OCI-LY1 (cell line): Measurements from ENCODE around the gene CEP290.

Source experiments
- H2AFZ ChIP-seq: fragments of 200-600 bp; sonication (generic), shearing (Covaris generic); 2 replicates; pipeline ENCODE4 v1.6.0; 2014; ENCODE audit warnings: antibody characterized with exemption, mild to moderate bottlenecking, low read length
- H3F3A ChIP-seq: fragments of 200-600 bp; sonication (generic), shearing (Covaris generic); 2 replicates; pipeline ENCODE4 v1.6.0; 2014; ENCODE audit warnings: mild to moderate bottlenecking, antibody characterized with exemption, low read length, moderate library complexity; ENCODE audit not compliant: insufficient read depth
- H3K27ac ChIP-seq: fragments of 200-600 bp; sonication (generic); 2 replicates; pipeline ENCODE4 v1.5.1; 2014; ENCODE audit warnings: low read length, mixed run types, mild to moderate bottlenecking, low read depth; ENCODE audit not compliant: poor library complexity, severe bottlenecking
- H3K27me3 ChIP-seq: fragments of 200-600 bp; sonication (generic); 2 replicates; pipeline ENCODE4 v1.6.0; 2014; ENCODE audit warnings: antibody characterized with exemption, mild to moderate bottlenecking, low read length, moderate library complexity; ENCODE audit not compliant: insufficient read depth
- H3K36me3 ChIP-seq: fragments of 200-600 bp; sonication (generic); 2 replicates; pipeline ENCODE4 v1.6.1; 2014; ENCODE audit warnings: mild to moderate bottlenecking, antibody characterized with exemption, low read length, moderate library complexity, mixed read lengths; ENCODE audit not compliant: insufficient read depth
- H3K4me1 ChIP-seq: fragments of 200-600 bp; sonication (generic); 2 replicates; pipeline ENCODE4 v1.5.1; 2014; ENCODE audit warnings: mild to moderate bottlenecking, low read length, moderate library complexity; ENCODE audit not compliant: insufficient read depth, severe bottlenecking
- H3K4me2 ChIP-seq: fragments of 200-600 bp; sonication (generic), shearing (Covaris generic); 2 replicates; pipeline ENCODE4 v1.6.1; 2014; ENCODE audit warnings: low read length
- H3K4me3 ChIP-seq: fragments of 200-600 bp; sonication (generic); 2 replicates; pipeline ENCODE4 v1.5.1; 2014; ENCODE audit warnings: low read length, low read depth, mild to moderate bottlenecking, mixed read lengths; ENCODE audit not compliant: poor library complexity, severe bottlenecking
- H3K79me2 ChIP-seq: fragments of 200-600 bp; shearing (Covaris generic); 2 replicates; pipeline ENCODE4 v1.6.1; 2016; ENCODE audit warnings: mixed run types, low read length, mixed read lengths; ENCODE audit not compliant: insufficient read depth
- H3K9ac ChIP-seq: fragments of 200-600 bp; sonication (generic), shearing (Covaris generic); 2 replicates; pipeline ENCODE4 v1.6.1; 2014; ENCODE audit warnings: mild to moderate bottlenecking, low read length, mixed read lengths
- H3K9me2 ChIP-seq: fragments of 200-600 bp; sonication (generic), shearing (Covaris generic); 2 replicates; pipeline ENCODE4 v1.6.1; 2014; ENCODE audit warnings: low read depth, mild to moderate bottlenecking, low read length, mixed read lengths
- H3K9me3 ChIP-seq: fragments of 200-600 bp; shearing (Covaris generic); 2 replicates; pipeline ENCODE4 v1.6.1; 2014; ENCODE audit warnings: low read length, mixed read lengths
- H4K20me1 ChIP-seq: fragments of 200-600 bp; sonication (generic), shearing (Covaris generic); 2 replicates; pipeline ENCODE4 v1.6.0; 2016; ENCODE audit warnings: mild to moderate bottlenecking, low read length; ENCODE audit not compliant: insufficient read depth
- CTCF ChIP-seq: fragments of 200-600 bp; sonication (generic), shearing (Covaris generic); IDR thresholded peaks from 2 replicates; pipeline ENCODE4 v1.5.1; 2017; ENCODE audit warnings: mild to moderate bottlenecking, antibody characterized with exemption, low read length, moderate library complexity, mixed read lengths
- EZH2 ChIP-seq: fragments of 200-600 bp; sonication (generic), shearing (Covaris generic); IDR thresholded peaks from 2 replicates; pipeline ENCODE4 v1.8.0; 2017; ENCODE audit warnings: borderline replicate concordance, mixed run types, mild to moderate bottlenecking, antibody characterized with exemption, low read length, moderate library complexity, mixed read lengths

CEP290 gene

GRCh38 chr12:88083634-88084033, 58.3 kb downstream of the CEP290 start:
- Histone ChIP-seq H3K27me3 (no peaks in the 10 kb centered on the region), H3K4me3 (no peak overlapping the region), H3K9me3 (no peaks in the 10 kb centered on the region), H3K9ac (no peak overlapping the region), H3K4me2 (no peak overlapping the region), H3K79me2 (no peaks in the 10 kb centered on the region), H3K9me2 (no peaks in the 10 kb centered on the region), H3F3A (no peaks in the 10 kb centered on the region), H3K4me1 (peaks cover 5% of the 10 kb centered on the region), H2AFZ (no peak overlapping the region), H3K27ac (no peak overlapping the region), H4K20me1 (no peaks in the 10 kb centered on the region), H3K36me3 (peaks cover 37% of the 10 kb centered on the region)
- TF ChIP-seq CTCF = no peak
- TF ChIP-seq EZH2 = no peak

GRCh38 chr12:88081247-88081646, 60.6 kb downstream of the CEP290 start:
- Histone ChIP-seq H3K4me3 (no peak overlapping the region), H3K79me2 (no peaks in the 10 kb centered on the region), H3K9me2 (no peaks in the 10 kb centered on the region), H3K27me3 (no peaks in the 10 kb centered on the region), H4K20me1 (no peaks in the 10 kb centered on the region), H3K9me3 (no peaks in the 10 kb centered on the region), H2AFZ (no peak overlapping the region), H3K36me3 (peaks cover 43% of the 10 kb centered on the region), H3K4me2 (no peak overlapping the region), H3K9ac (no peak overlapping the region), H3F3A (no peaks in the 10 kb centered on the region), H3K27ac (no peak overlapping the region), H3K4me1 (peaks cover 5% of the 10 kb centered on the region)
- no peak for TF ChIP-seq EZH2
- no peak for TF ChIP-seq CTCF

- Histone ChIP-seq H3K9ac (no peak overlapping the region), H3K4me2 (no peak overlapping the region), H3K4me3 (no peak overlapping the region), H3K9me3 (no peaks in the 10 kb centered on the region), H3K4me1 (no peaks in the 10 kb centered on the region), H3K27ac (no peak overlapping the region), H3F3A (no peaks in the 10 kb centered on the region), H3K27me3 (no peaks in the 10 kb centered on the region), H3K9me2 (no peaks in the 10 kb centered on the region), H3K79me2 (no peaks in the 10 kb centered on the region), H3K36me3 (peaks cover 16% of the 10 kb centered on the region; the same call in 1 of the 2 replicates), H4K20me1 (no peaks in the 10 kb centered on the region), H2AFZ (no peak overlapping the region)
- TF ChIP-seq EZH2 (no peak), CTCF (no peak)
These were observed 74.6 kb downstream of the CEP290 start for GRCh38 chr12:88067301-88067700.
